Activated T-helper 9 cell treated with anti-CD3 and anti-CD28 coated beads, Interleukin-2, amount 50 U/mL, for 16 hours (primary cell): ENCODE results near the gene MAGEA11.
"Not testable (repeated sequence)": the region's sequence is repeated elsewhere in the genome, so short reads cannot be mapped to it uniquely, and the experiment has no call there.

Experiments used
- DNase-seq: peaks from one replicate; pipeline ENCODE4 v3.0.0-alpha.2; 2020; ENCODE audit warnings: low read depth

Gene MAGEA11

GRCh38 chrX:149718757-149719156 is 6.9 kb downstream of the MAGEA11 start:
- no peak for DNase-seq

- DNase-seq = no peak
Measured at GRCh38 chrX:149720021-149720689, 8.3 kb downstream of the MAGEA11 start.

DNA sequence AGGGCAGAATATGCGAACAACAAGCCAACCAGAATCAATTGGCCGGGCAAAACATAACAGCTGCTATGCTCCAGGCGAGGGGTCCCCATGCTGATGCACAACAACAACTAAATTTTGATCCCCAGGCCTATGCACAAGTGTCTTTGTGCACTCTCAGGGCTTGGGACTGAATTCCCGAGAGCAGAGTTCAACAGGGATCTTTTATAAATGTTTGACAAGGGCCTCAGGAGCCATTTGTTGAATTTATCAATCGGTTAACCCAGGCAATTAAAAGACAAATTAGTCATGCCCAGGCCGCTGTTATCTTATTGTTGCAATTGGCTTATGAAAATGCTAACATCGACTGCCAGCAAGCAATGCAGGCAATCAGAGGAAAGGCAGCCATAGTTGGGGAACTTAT is 9.4 kb downstream of the MAGEA11 start:
- not testable (repeated sequence) for DNase-seq

- no peak for DNase-seq
Measured at GRCh38 chrX:149721778-149722177, 9.9 kb downstream of the MAGEA11 start.

DNA sequence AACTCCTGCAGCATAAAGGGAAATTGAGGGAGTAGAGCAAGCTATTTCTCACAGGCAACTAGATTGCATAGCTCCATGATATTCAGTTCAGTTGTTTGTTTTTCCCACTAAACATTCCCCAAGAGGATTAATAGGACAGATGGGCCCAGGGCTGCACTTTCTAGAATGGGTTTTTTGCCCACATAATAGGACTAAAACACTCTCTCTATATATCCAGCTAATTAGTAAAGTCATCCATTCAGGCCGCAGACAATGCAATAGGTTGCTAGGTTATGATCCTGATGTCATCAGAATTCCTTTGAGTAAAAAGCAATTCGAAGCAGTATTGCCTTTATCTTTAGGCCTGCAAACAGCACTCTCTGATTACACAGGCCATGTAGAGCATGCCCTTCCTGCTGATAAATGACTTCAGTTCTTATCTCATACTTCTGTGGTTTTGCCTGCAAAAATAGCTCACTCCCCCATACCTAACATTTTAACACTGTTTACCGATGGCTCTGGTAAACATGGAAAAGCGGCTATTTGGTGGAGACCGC is 11.8 kb downstream of the MAGEA11 start:
- DNase-seq = not testable (repeated sequence)

DNA sequence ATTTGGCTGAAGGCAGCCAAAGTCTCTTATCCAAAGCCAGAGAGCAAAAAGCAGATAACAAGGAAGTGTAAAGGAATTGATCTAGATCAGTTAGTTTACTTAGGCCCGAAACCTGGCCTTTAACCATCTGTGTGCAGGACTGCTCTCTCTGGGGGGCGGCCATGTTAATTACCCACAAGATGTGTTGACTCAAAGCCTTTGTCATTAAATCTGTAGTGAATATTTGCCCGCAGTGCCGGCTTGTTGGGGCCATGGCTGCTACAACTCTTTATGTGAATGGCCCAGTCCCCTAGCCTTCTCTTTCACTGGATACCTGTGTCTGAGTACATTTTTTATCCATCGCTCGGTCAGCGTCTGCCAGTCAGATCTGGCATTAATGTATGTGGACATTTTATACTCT is 15.4 kb downstream of the MAGEA11 start:
- DNase-seq = not testable (repeated sequence)

GRCh38 chrX:149742269-149742668 is 30.4 kb downstream of the MAGEA11 start:
- DNase-seq = not testable (repeated sequence)

- not testable (repeated sequence) for DNase-seq
Measured at GRCh38 chrX:149746390-149747007, 34.6 kb downstream of the MAGEA11 start.

DNA sequence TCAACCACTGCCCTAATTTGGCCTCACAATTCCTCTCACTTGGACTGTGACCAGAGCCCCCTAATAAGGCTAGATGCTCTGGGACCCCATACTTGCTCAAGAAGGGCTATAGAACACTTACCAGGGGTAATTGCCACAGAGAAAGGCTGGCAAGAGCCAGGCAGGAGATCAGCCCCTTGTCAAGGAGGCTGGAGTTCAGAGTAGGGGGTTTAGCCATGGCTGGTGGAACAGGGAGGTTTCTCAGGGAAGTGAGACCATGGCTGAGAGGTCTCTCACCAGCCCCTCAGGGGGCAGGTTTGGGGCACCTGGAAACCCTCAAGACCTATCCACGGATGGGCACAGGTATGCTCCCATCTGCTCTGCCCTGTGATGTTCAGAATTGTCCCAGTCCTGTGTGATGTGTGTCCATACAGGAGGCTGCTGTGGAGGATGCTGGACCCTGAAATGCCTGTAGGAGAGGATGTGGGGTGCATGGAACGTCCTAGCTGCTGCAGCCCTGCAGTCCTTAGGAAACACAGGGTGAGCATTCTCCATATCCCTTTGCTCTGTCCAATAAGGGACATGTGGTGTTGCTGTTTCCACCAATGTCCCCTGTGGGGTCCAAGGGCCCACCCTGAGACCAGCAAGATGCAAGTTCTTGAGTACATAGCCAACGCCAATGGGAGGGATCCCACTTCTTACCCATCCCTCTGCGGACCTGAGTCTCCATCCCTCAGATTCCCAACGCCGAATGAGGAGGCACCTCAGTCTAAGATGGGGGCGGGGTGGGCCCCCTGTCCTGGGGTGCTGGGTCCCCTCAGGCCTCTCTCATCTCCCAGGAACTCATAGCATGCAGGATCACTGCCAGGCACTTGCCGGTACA is 45.6 kb downstream of the MAGEA11 start:
- DNase-seq = no peak

DNA sequence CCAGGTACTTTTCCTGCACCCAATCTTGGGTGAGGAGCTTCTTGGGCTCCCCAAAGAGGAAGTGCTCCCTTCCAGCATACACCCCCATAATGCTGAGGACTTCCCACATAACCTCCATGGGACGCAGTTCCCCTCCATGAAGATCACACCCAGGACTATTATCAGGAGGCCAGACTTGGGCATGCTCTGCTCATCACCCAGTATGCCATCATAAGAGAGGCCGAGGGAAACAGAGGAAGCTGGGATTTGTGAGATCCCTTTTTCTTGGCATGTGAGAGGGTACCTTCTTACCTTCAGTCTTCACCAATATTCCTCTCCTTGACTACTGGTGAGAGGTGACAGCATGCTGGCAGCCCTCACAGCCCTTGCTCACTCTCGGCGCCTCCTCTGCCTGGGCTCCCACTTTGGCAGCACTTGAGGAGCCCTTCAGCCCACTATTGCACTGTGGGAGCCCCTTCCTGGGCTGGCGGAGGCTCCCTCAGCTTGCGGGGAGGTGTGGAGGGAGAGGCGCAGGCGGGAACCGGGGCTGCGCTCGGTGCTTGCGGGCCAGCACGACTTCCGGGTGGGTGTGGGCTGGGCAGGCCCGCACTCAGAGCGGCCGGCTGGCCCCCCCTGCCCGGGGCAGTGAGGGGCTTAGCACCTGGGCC is 46.3 kb downstream of the MAGEA11 start:
- no peak for DNase-seq

GRCh38 chrX:149758715-149759078 is 46.8 kb downstream of the MAGEA11 start:
- not testable (repeated sequence) for DNase-seq

DNA sequence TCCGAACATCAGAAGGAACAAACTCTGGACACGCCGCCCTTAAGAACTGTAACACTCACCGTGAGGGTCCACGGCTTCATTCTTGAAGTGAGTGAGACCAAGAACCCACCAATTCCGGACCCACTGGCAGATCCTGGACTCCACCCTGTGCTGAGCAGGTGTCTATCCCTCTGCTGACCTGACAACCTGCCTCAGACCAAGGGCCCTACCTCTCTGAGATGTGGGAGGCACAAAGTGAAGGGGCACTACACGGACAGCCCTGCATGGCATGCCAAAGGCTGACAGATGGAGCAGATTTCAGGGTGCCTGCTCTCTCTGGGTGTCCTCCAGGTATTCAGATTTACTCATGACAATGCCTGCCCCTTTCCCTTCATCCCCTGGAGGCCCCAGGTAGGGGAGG is 48.0 kb downstream of the MAGEA11 start:
- no peak for DNase-seq

DNA sequence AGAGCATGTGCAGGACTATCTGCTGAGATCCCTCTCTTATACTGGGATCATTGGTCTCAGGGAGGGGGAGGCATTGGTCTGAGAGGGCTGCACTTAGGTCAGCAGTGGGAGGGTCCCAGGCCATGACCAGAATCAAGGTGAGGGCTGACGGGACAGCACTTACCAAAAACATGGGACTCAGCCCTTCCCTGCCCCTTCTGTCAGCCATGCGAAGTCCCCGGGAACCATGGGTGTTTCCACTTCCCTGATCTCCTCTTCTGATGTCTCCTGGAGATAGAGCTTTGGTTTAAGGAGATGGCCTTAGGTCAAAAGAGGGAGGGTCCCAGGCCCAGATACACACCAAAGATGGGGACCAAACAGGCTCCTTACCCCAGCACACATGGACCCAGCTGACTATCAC is 49.1 kb downstream of the MAGEA11 start:
- no peak for DNase-seq

GRCh38 chrX:149761858-149762674 is 50.2 kb downstream of the MAGEA11 start:
- not testable (repeated sequence) for DNase-seq

DNA sequence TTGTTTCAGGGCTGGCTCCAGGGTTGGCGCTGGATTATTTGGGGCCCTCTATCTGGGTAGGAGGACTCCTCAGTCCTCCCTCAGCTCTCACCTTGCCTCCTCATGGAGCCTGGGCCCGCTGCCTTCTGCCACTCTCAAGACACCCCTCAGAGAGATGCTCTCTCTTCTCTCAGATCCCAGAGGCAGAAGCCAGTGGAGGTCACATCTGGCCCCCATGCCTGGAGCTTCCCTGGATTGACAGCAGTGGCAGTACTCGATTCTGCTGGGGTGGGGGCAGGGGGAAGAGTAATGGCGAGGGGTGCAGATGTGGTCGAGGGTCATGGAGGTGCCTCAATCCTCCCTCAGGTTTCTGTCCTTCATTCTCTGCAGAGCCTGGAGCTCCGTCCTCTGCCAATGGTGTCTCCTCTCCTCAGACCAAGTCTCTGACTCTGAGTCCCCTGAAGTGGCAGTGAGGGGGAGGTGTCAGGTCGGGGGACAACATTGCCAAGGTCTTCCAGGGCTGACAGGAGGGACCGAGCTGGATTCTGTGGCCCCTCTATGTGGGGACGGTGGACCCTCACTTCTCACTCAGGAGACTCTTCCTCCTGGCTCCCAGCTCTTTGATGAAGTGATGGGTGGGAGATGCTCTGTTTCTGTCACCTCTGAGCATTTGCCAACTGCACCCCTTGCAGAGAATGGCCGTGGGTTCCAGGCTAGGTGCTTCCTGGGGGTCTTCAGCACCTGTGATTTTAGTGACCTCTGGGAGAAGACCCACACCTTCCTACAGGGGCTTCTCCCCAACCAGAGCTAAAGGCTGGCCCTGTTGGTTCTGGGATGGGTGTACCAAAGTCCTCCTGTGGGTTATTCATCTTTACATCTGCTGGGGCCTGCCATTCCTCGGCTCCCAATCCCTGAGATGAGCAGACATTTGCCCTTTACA is 51.1 kb downstream of the MAGEA11 start:
- DNase-seq = no peak
